Endothelial cell of umbilical vein (primary cell): ENCODE measurements around the gene MYO1H.

Source experiments
- POLR2A ChIP-seq: IDR thresholded peaks from 2 replicates; pipeline ENCODE4 v1.6.1; 2012; ENCODE audit warnings: low read depth, mild to moderate bottlenecking, control low read depth, low read length
- TF ChIP-seq, protein P1 (sequence below), 2 donors: IDR thresholded peaks; 1 replicate in 1 of 2; 2 replicates in 1 of 2; pipeline ENCODE4 v1.5.1; 2011; ENCODE audit warnings: low read length in 2 of 2, mild to moderate bottlenecking in 2 of 2, moderate library complexity in 2 of 2, control low read depth in 1 of 2, inconsistent platforms in 1 of 2, low read depth in 1 of 2; ENCODE audit not compliant: insufficient read depth in 1 of 2; ENCODE audit errors: extremely low read depth in 1 of 2

DNA sequence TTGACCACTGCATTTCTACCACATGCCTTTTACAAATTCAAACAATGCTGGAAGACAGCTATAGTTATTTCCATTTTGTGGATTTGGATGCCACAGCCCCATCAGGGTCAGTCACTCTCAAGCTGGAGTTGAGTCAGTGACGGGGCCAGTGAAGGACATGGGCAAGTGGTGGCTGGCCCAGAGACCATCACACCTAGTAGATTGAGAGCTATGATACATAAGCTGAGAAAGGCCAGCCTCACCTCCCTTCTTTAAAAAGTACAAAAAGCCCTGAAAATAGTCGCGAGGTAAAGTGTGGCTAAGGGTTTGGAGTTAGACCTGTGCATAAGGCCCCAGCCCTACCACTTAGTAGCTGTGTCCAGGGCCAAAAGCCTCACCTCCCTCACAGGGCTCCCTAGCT lies 125.3 kb downstream of the MYO1H start:
- TF ChIP-seq, protein P1, sequence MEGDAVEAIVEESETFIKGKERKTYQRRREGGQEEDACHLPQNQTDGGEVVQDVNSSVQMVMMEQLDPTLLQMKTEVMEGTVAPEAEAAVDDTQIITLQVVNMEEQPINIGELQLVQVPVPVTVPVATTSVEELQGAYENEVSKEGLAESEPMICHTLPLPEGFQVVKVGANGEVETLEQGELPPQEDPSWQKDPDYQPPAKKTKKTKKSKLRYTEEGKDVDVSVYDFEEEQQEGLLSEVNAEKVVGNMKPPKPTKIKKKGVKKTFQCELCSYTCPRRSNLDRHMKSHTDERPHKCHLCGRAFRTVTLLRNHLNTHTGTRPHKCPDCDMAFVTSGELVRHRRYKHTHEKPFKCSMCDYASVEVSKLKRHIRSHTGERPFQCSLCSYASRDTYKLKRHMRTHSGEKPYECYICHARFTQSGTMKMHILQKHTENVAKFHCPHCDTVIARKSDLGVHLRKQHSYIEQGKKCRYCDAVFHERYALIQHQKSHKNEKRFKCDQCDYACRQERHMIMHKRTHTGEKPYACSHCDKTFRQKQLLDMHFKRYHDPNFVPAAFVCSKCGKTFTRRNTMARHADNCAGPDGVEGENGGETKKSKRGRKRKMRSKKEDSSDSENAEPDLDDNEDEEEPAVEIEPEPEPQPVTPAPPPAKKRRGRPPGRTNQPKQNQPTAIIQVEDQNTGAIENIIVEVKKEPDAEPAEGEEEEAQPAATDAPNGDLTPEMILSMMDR (IDR thresholded peaks at IDR 0.05; ENCODE audit: extremely low read depth in 1 of 2, insufficient read depth in 1 of 2, low read depth in 1 of 2, low read length in 2 of 2), result no peak
- TF ChIP-seq POLR2A, result no peak
